Smooth muscle cell (in vitro differentiated cells): Measurements from ENCODE around the gene THRSP. TPM values are rescaled to one million over a fixed set of nuclear protein-coding genes. Genes with fewer than 3 reads are reported as not detected.

ENCODE experiments used
- DNase-seq: peaks from one replicate; lab custom pipeline; 2025; ENCODE audit not compliant: unreplicated experiment; lab: John Stamatoyannopoulos, UW
- H2AFZ ChIP-seq: fragments of 200-600 bp; sonication (generic); 2 replicates; pipeline ENCODE4 v1.6.0; 2016; ENCODE audit warnings: antibody characterized with exemption, low read depth, mild to moderate bottlenecking
- H3F3A ChIP-seq: fragments of 200-600 bp; sonication (generic); 2 replicates; pipeline ENCODE4 v1.6.0; 2017; ENCODE audit warnings: antibody characterized with exemption, low read depth
- H3K27ac ChIP-seq: fragments of 200-600 bp; sonication (generic); 2 replicates; pipeline ENCODE4 v1.5.1; 2016; ENCODE audit warnings: low read depth, mild to moderate bottlenecking
- H3K27me3 ChIP-seq: fragments of 200-600 bp; sonication (generic); 2 replicates; pipeline ENCODE4 v1.6.1; 2016; ENCODE audit warnings: low read depth, mild to moderate bottlenecking
- H3K36me3 ChIP-seq: fragments of 200-600 bp; sonication (generic); 2 replicates; pipeline ENCODE4 v1.5.1; 2016; ENCODE audit warnings: low read depth
- H3K4me1 ChIP-seq: fragments of 200-600 bp; sonication (generic); 2 replicates; pipeline ENCODE4 v1.5.1; 2016; ENCODE audit warnings: low read depth
- H3K4me2 ChIP-seq: fragments of 200-600 bp; sonication (generic); 2 replicates; pipeline ENCODE4 v1.6.0; 2016; ENCODE audit warnings: mild to moderate bottlenecking
- H3K4me3 ChIP-seq: fragments of 200-600 bp; sonication (generic); 2 replicates; pipeline ENCODE4 v1.5.1; 2016; ENCODE audit warnings: mild to moderate bottlenecking
- H3K79me2 ChIP-seq: fragments of 200-600 bp; sonication (generic); 2 replicates; pipeline ENCODE4 v1.6.0; 2016; ENCODE audit warnings: low read depth, mild to moderate bottlenecking
- H3K9ac ChIP-seq: fragments of 200-600 bp; sonication (generic); 2 replicates; pipeline ENCODE4 v1.6.0; 2016; ENCODE audit warnings: low read depth
- H3K9me3 ChIP-seq: fragments of 200-600 bp; sonication (generic); replicated peaks from 2 replicates; pipeline ENCODE4 v1.5.1; 2016; ENCODE audit warnings: low read depth
- H4K20me1 ChIP-seq: fragments of 200-600 bp; sonication (generic); 2 replicates; pipeline ENCODE4 v1.6.0; 2016; ENCODE audit warnings: low read depth
- WGBS: methylation state at CpG from one replicate; pipeline ENCODE4 v1.1.7; 2016; ENCODE audit warnings: low lambda C conversion rate; 5-methylcytosine and 5-hydroxymethylcytosine counted together
- polyA plus RNA-seq: library from polyadenylated mRNA; unstranded; fragments of >200 nt; fragmentation: Nextera tagmentation; extraction: Ambion mirVana; gene quantifications from 2 replicates; pipeline ENCODE4 v1.2.1, GENCODE V29; 2016
- total RNA-seq: library from RNA; depleted of rRNA; stranded (reverse); fragments of >200 nt; gene quantifications from 2 replicates; pipeline ENCODE4 v1.2.3, GENCODE V29; 2014
- TF ChIP-seq, protein P1 (sequence below): fragments of 200-600 bp; sonication (generic); IDR thresholded peaks from 2 replicates; pipeline ENCODE4 v1.5.1; 2017; ENCODE audit warnings: borderline replicate concordance, mild to moderate bottlenecking, antibody characterized with exemption; ENCODE audit not compliant: insufficient read depth, poor library complexity, severe bottlenecking

The THRSP gene
- total and polyA plus RNA-seq, 2 experiments from 2014 or later = not detected

DNA sequence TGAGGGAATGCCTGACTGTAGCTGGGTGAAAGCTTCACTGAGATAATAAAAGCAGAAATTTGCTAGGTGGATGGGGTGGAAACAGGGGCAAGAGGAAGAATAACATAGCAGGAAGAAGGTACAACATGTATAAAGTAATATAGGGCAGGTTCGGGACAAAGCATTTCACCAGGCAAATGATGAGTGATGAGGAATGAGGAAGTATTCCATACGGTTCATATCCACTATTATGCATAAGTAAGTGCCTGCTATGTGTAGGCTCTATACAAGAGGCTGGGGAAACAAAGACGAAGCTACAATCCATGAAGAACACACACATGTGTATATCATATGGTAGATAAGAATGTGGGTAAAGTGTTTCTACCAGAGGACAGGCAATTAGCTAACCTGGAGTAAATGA, 8.1 kb downstream of the THRSP start:
- Histone ChIP-seq H3K27ac (no peak overlapping the region), H4K20me1 (peaks cover 58% of the 10 kb centered on the region), H2AFZ (no peak overlapping the region), H3K9ac (no peak overlapping the region), H3K4me3 (no peak overlapping the region), H3K79me2 (peaks cover 46% of the 10 kb centered on the region), H3K27me3 (no peaks in the 10 kb centered on the region), H3F3A (no peaks in the 10 kb centered on the region), H3K4me2 (no peak overlapping the region), H3K36me3 (peaks cover 9% of the 10 kb centered on the region), H3K9me3 (no peaks in the 10 kb centered on the region), H3K4me1 (no peaks in the 10 kb centered on the region)
- 97% methylated on average over 3 of the region's 3 CpGs for WGBS
- no peak for DNase-seq
- TF ChIP-seq, protein P1, sequence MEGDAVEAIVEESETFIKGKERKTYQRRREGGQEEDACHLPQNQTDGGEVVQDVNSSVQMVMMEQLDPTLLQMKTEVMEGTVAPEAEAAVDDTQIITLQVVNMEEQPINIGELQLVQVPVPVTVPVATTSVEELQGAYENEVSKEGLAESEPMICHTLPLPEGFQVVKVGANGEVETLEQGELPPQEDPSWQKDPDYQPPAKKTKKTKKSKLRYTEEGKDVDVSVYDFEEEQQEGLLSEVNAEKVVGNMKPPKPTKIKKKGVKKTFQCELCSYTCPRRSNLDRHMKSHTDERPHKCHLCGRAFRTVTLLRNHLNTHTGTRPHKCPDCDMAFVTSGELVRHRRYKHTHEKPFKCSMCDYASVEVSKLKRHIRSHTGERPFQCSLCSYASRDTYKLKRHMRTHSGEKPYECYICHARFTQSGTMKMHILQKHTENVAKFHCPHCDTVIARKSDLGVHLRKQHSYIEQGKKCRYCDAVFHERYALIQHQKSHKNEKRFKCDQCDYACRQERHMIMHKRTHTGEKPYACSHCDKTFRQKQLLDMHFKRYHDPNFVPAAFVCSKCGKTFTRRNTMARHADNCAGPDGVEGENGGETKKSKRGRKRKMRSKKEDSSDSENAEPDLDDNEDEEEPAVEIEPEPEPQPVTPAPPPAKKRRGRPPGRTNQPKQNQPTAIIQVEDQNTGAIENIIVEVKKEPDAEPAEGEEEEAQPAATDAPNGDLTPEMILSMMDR = no peak

DNA sequence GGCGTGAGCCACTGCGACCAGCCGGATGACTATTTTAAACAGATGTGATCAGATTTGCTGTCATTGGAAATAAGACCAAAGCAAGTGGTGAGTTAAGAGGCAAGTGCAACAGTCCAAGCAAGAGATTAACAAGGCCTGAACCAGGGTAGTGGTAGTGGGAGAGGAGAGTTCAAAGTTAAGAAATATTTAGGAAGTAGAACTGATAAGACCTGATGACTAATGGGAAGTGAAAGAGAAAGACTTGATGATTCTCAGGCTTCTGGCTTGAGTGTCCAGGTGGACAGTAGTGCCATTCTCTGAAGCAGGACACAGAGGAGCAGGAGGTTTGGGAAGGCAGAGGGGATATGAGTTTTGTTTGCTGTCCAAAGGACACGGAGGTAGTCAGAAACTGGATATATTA, 8.8 kb downstream of the THRSP start:
- Histone ChIP-seq H3K79me2 (peaks cover 53% of the 10 kb centered on the region), H3K27ac (no peak overlapping the region), H3K27me3 (no peaks in the 10 kb centered on the region), H4K20me1 (peaks cover 66% of the 10 kb centered on the region), H3K9me3 (no peaks in the 10 kb centered on the region), H3K4me1 (no peaks in the 10 kb centered on the region), H2AFZ (no peak overlapping the region), H3K36me3 (peaks cover 9% of the 10 kb centered on the region), H3F3A (no peaks in the 10 kb centered on the region), H3K4me3 (no peak overlapping the region), H3K9ac (no peak overlapping the region), H3K4me2 (no peak overlapping the region)
- no peak for DNase-seq
- WGBS = 97% methylated on average over 4 of the region's 4 CpGs
- TF ChIP-seq, protein P1 = no peak

DNA sequence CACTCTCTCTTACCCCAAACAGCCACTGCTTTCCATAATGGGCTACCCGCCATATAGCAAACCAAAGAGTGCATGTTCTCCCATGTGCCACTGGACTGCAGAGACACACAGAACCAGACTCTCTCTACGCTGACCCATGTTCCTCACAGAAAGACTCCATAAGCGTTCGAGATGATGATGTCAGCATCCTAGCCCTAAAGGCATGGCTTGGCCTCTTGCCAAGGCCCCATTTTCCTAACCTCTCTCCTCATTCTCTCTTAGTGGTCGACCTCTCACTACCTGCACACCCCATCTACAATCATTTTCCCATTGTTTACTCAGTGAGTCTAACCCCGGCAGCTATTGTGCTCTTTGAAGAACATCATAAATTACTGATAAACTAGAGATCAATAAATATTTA, 11.1 kb downstream of the THRSP start:
- no peak for DNase-seq

More for the DNA sequence above, 11.1 kb downstream of the THRSP start:
- Histone ChIP-seq H3K79me2 (peaks cover 74% of the 10 kb centered on the region), H3K36me3 (peaks cover 9% of the 10 kb centered on the region), H2AFZ (no peak overlapping the region), H3K27ac (no peak overlapping the region), H3F3A (no peaks in the 10 kb centered on the region), H3K4me2 (no peak overlapping the region), H3K9me3 (no peaks in the 10 kb centered on the region), H3K9ac (no peak overlapping the region), H3K4me3 (no peak overlapping the region), H4K20me1 (peaks cover 71% of the 10 kb centered on the region), H3K4me1 (peaks cover 10% of the 10 kb centered on the region), H3K27me3 (no peaks in the 10 kb centered on the region)
- 81% methylated on average over 6 of the region's 6 CpGs for WGBS
- TF ChIP-seq, protein P1 = no peak
